HG03432 (cell line): Measurements from ENCODE around the gene CAVIN2.

Experiments used
- ATAC-seq: cut with Tn5 transposase; IDR thresholded peaks from one replicate; pipeline ENCODE4 v1.9.1; 2021; ENCODE audit warnings: mild to moderate bottlenecking, moderate library complexity; ENCODE audit not compliant: unreplicated experiment

The CAVIN2 gene, protein sequence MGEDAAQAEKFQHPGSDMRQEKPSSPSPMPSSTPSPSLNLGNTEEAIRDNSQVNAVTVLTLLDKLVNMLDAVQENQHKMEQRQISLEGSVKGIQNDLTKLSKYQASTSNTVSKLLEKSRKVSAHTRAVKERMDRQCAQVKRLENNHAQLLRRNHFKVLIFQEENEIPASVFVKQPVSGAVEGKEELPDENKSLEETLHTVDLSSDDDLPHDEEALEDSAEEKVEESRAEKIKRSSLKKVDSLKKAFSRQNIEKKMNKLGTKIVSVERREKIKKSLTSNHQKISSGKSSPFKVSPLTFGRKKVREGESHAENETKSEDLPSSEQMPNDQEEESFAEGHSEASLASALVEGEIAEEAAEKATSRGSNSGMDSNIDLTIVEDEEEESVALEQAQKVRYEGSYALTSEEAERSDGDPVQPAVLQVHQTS

DNA sequence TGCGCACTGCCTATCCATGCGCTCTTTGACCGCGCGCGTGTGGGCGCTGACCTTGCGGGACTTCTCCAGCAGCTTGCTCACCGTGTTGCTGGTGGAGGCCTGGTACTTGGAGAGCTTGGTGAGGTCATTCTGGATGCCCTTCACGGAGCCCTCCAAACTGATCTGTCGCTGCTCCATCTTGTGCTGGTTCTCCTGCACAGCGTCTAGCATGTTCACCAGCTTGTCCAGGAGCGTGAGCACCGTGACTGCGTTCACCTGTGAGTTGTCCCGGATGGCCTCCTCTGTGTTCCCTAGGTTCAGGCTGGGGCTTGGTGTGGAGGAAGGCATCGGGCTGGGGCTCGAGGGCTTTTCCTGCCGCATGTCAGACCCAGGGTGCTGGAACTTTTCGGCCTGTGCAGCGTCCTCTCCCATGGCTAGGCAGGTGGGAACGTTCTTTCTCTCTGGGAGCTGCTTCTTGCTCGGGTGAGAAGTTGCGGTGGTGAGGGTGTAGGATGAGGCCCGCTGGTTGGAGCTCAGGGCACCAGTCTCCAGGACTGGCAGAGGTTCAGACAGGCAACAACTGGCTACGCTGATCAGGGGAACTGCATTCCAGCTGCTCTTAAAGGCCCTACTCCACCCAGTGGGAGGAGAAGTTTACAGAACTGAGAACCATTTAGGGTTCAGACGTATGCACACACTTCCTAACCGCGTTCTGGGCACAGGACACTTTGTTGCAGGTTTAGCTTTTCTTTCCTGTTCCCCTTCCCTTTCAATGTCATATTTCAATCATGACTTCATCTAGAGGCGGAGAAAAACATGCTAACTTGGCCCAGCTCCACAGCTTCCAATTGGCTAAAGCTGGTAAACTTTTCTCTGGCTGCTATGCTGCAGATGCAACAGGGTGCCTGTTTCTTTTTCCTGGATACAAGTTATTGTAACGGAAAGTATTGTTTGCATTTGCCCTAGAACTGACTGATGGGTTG lies at the start of gene CAVIN2:
Gene CAVIN2, minus strand, starts transcription at position 574 of the 962 bp plus-strand sequence. Its CDS starts 163 bp downstream, at position 411.
- peak; percentile 67 for ATAC-seq

DNA sequence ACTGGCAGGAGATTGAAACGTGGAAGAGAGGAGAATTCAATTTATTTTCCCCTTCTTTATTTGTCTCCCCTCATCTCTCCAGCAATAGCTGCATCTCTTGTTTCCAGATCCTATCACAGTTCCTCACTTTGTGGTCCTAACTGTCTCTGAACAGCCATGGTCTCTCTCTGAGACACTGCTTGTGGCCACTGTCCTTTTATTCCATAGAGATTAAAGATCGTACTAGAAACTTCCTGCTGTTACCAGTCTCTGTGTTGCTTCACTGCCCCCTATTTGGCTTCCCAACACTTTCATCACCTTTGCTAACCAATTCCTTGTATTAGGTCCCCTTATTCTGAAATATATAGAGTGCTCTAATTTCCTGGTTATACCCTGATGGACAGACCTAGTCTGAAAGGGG lies 48.9 kb upstream of the CAVIN2 start:
- ATAC-seq, result no peak

DNA sequence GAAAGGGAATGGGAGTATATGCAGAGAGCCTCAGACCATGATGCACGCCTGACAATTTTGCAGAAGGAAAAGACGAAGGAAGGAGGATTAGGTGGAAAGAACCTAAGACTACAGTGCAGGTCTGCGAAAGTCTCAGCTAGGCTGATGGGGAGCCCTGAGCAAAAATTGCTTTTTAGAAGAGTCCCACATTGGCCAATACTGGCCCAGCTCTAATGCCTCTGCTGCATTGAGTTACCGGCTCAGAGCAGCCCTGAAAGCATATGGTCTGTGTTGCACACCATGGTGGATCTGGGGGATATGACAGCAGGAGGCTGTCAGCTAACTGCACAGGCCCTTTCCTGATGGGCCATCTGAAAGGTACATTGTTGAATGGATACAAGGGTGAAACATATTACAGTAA lies 48.3 kb upstream of the CAVIN2 start:
- no peak for ATAC-seq

DNA sequence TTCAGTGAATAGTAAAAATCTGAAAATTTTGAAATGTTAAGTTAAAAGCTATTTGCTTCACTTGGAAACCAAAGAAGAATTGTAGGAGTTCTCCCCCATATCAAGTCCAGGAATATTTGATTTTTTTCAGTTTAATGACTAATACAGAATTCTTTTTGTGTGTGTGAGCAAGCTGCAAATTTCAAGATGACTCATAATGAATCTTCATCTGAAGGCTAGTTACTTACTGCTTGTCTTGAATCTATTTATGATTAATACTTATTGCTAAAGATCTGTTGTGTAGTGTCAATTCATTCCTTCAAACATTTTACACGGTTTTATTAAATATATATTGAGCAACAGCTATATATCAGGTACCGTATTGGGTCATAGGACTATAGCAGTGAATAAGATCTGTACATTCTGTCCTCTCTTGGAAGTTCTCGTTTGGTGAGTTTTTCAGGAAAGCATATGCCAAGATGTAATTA lies 47.8 kb upstream of the CAVIN2 start:
- peak; percentile 77 for ATAC-seq

DNA sequence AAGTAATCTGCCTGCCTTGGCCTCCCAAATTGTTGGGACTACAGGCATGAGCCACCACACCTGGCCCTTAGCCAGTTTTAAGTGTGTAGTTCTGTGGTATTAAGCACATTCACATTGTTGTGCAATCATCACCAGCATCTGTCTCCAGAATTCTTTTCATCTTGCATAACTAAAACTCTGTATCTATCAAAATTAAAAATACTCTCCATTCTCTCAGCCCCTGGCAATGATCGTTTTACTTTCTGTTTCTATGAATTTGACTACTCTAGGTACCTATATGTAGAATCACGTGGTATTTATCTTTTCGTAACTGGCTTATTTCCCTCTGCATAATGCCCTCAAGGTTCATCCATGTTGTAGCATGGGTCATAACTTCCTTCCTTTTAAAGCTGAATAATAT lies 45.5 kb upstream of the CAVIN2 start:
- ATAC-seq, result no peak

DNA sequence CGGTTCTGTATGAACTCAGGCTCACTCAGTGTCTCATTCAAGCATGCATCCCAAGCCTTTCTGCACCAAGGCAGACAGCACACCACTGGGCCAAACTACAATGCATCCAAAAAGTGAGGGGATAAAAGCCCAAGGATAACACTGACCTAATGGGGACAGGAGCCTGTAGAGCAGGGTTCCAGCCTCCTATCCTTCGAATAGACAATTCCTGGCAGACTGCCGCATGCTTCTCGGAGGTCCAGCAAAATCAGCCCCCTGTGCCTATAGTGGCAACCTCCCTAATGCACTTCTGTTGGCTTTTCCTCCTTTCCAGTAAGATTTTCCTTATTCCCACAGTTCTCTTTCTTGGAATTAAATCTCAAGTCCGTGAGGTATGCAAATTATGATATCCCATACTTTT lies 44.8 kb upstream of the CAVIN2 start:
- ATAC-seq, result no peak

DNA sequence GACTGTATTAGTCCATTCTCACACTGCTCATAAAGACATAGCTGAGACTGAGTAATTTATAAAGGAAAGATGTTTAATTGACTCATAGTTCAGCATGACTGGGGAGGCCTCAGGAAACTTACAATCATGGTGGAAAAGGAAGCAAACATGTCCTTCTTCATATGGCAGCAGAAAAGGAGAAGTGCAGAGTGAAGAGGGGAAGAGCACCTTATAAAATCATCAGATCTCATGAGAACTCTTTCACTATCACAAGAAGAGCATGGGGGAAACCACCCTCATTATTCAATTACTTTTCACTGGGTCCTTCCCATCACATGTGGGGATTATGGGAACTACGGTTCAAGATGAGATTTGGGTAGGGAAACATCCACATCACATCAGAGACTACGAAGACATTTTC lies 43.0 kb upstream of the CAVIN2 start:
- no peak for ATAC-seq

DNA sequence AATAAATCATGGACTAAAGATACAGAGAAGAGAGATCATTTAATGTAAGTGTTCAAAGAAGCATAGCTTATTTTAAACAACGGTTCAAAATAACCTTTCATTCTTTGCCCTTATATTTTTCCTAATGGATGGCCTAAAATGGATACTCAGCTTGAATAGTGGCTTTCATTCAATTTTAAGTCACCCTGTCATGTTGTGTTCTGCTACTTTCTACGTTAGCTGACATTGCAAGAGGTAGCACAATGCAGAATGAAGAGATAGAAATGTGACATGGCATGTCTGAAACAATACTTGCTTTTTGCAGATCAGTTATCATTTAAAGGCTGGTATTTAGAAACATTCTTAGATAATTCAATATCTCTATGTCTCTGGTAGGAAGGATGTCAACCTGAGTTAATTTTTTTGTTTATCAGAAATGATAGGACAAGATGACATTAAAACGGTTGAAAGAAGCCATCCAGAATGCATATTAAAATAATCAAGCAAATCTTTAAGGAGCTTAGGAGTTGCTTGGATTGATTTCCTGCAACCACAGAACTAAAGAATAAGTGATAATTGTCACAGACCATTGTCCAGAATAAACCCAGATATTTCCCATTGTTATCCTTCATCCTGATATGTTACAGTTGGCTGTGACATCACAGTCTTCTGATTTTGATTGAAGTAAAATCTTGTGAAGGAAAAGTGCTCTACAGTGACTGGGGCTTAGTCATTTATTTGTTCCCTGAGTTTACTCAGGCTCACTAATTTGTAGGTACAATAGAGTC lies 41.7 kb upstream of the CAVIN2 start:
- no peak for ATAC-seq

DNA sequence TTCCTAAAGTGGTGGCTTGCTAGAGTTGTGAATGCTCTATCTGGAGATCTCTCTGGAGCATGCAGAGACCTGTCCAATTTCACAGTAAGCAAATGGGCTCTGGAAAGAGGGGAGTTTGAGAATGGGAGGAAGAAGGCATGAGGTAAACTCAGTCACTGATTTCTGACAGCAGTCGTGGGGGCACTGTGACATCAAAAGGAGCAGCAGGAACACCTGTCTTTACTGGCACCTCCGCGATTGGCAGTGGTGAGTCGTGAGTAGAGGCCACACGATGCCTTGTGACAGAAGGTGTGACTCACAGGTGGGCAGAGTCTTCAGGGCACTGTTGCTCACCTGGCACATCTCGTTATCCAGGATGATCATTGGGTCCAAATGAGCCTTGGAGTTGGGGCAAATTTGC lies 38.8 kb upstream of the CAVIN2 start:
- ATAC-seq, result no peak

DNA sequence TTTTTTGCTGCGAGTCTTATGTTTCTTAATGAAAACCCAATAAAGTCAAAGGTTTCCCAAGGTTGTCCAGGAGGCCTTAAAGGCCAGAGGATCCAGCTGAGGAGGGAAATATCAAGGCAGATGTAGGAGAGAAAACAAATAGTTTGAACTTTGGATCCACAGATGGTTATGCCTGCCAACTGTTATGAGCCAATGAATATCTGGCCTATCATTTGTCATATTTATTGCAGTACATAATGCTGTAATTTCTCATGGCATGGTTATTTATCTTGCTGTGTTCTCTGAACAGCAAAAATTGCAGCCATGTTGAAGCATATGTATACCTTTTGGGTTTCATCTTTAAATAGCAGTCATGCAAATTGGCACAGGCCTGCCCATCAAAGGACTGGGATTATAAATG lies 38.2 kb upstream of the CAVIN2 start:
- ATAC-seq, result no peak

DNA sequence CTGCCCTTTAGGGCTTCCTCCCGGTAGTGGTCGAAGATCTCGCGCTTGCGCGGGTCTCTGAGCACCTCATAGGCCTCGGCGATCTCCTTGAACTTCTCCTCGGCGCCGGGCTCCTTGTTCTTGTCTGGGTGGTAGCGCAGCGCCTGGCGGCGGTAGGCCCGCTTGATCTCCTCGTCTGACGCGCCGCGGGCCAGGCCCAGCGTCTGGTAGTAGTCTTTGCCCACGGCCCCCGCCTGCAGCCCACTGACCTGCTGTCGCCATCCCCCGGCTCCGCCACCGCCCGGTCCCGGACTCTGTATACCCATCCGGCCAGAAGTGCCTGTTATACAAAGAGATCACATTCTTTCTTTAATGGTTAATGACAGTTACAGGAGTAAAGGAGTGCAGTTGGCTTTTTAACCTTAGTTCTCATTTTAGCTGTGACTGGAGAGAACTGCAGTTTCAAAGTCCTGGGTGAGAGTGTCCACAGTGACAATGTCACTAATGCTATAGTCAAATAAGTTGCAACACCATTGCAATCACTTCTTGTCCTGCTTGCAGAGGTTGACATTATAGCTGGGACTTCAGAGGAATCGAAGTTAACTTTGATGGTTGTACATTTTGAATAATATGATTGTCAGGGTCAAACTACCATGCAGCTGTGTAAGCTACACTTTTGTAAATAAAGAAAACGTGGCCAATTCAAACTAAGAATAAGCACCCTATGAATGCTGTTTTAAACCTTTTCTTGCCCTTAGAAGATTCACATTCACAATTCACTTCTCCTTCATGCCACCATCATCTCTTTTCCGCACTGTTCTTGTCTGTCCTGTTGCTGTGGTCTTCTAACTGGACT lies 35.3 kb upstream of the CAVIN2 start:
- no peak for ATAC-seq

DNA sequence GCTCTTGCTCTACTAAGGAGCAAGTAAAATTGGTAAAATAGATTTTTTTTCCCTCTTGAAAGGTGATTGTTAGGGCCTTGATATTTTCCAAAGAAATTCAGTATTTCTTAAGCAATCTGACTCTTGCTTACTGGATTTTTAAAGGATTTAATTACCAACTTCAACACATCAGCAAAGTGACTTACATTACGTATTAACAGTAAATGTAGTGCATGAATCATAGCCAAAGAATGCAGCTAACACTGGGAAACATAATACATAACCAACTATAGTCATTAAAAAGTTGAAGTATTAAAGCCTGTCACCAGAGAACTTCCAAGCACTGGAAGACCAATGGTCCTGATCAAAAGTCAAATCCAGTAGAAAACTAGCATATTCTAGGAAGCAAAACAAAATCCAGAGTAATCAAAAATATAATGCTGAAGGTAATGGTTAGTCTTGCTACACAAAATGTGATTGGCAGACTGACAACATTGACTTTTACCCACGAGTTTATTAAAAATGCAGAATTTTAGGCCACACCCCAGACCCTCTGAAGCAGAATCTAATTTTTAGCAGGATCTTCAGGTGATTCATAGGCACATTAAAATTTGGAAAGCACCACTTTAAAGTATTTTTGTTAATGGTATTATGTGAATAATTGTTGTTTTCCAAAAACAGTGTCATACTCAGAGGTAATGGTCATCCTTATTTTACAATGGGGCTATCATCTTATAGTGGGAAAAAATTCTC lies 31.8 kb upstream of the CAVIN2 start:
- no peak for ATAC-seq

DNA sequence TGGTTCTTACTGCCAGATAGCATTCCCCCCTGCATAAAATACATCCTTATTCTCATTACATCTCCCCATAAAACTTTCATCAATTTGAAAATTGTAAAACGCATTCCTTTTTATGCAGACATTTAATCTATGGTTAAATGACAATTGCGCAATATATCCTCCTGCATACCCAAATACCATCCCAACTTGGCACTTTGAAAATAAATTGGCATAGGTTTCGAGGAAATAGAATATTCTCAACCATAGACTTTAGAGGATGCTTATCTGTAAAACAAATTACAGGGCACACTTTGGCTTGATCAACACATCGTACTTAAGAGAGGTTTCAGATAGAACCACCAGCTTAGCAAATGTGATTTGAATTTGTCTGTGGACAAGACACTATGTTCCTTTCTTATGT lies 31.0 kb upstream of the CAVIN2 start:
- no peak for ATAC-seq

DNA sequence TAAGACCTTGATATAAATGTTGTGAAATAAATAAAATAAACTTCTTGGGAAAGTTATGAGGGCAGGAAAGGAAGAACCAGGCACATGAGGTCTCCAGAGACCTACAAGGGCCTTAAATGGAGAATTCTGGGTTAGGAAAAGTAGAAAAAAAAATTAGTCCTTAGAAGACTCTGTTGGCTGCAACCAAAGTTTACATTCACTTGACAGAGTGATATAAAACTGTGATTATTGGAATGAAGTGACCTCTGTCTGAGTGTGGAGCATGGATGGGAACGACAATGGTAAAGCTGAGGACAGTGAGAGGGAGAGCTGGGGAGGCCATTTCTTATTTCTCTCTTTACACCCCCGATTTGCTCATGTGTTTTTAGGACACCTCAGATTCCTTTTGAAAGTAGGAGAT lies 29.0 kb upstream of the CAVIN2 start:
- no peak for ATAC-seq

DNA sequence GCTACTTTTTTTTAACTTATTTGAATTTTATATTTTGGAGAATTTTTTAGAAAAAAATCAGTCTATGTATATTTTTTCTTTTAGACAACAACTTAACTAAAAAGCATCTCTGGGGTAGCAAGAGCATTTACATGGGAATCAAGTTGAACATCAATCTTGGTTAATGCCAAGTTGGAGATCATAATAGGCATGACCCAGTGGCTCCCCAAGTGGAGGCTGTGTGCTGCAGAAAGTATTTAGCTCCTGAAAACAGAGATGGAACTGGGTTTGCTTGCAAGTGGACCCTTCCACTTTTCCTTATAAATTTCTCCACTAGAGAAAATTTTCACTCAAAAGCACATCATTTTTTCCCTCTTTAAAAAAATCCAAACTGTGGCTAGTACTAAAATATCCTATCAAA lies 23.9 kb upstream of the CAVIN2 start:
- no peak for ATAC-seq

DNA sequence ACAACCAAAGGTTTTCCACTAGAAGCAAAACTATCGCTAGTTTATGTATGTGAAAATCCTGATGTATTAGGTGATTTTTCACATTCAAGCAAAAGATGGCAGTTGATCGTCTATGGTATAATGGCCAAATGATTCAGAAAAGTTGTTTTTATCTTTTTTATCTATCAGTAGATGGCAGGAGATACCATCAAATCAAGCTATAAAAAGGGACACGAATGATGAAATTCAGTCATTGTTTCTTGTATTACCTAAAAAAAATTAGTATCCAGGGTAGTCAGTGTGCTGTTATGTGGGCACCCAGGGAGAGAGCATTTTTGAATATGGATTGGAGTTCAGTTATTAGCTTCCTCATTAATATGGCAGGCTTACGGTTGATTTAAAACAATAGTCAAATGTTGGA lies 22.9 kb upstream of the CAVIN2 start:
- no peak for ATAC-seq

DNA sequence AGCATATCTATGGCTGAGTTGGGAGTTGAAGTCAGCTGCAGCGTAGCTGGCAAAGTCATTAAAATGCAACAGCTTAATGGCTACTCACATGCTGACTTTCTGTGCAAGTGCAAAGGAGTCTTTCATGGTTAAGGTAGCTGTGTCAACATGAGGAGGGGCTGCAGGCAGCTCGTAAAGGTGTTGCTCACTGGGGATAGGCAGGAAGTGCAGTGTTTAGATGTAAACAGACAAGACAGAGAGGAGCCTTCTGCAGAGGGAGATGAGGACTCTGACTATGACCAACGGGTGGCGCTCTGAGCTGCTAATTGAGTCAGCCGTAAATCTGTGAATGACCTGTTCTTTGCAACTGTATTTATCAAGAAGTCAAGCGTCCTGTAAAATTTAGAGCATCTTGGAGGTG lies 22.3 kb upstream of the CAVIN2 start:
- ATAC-seq, result peak; percentile 64

DNA sequence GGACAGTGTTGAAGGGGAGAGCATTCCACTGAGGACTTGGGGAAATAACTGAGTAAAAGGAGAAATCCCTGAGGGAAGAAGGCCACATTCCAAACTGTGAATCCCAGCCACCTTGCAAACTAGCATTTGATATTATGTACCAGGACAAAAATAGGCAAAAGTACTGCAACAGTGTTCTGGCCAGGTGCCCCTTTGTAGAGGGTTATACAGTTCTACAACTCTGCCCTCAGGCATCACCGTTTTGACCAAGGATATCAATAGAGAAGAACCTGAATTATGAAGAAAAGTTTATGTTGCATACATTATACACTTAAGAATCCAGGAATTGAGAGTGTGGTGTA lies 20.6 kb upstream of the CAVIN2 start:
- ATAC-seq, result no peak

DNA sequence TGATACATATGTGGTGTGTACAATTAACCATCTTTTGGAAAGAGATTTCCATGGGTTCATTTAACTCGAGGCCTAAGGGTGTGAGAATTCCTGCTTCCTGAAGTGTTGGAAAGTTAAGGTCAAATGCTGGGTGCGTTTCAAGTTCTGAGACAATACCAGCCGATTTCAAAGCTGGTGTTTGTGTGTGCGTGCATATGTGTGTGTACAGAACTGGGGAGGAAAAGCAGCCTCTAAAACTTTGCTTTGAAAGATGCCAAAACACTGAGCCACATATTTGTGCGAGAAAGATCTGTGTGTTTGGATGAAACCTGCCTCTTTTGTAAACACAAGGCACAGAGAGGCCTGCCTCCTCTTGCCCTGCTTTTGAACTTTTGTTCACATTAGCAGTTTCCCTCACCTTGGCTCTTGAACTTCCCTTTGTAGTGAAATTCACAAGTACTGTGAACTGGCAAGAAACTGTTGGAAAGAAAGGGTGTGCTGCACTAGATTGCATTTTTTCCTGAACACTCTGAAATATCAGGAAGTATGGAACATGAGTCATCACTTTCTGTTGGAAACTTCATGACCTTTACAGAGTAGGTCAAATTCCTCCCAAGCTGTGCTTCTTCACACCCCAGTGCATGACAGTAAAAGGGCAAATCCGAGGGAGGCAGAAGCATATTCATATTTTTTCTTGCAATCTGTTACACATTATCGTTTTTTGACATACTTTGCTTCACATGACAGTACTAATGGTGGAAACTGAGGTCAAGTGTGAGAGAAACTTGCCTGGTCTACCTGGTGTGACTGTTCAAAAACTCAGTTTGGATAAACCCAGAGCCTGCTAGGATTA lies 20.0 kb upstream of the CAVIN2 start:
- no peak for ATAC-seq
